Thymus (tissue), 14 donors: ENCODE data around the gene SDF4. TPM values are rescaled to one million over a fixed set of nuclear protein-coding genes. Genes with fewer than 3 reads are reported as not detected.

ENCODE experiments used
- DNase-seq, 9 donors: peaks; one replicate each; pipeline ENCODE4 v3.0.0-alpha.2; 2013; ENCODE audit warnings: low spot score in 9 of 9, low read depth in 6 of 9, missing footprints in 1 of 9
- H3K27ac ChIP-seq, 2 donors: one replicate each; pipeline ENCODE4 v1.5.1; 2013; ENCODE audit warnings: control low read depth in 1 of 2, low read depth in 1 of 2, low read length in 1 of 2, mild to moderate bottlenecking in 1 of 2, moderate library complexity in 1 of 2
- H3K27me3 ChIP-seq, 2 donors: one replicate each; pipeline ENCODE4 v1.5.1; 2013; ENCODE audit warnings: low read length in 1 of 2; ENCODE audit not compliant: control insufficient read depth in 2 of 2, insufficient read depth in 1 of 2
- H3K36me3 ChIP-seq, 2 donors: one replicate each; pipeline ENCODE4 v1.5.1; 2013; ENCODE audit warnings: low read length in 1 of 2, mild to moderate bottlenecking in 1 of 2, moderate library complexity in 1 of 2; ENCODE audit not compliant: control insufficient read depth in 2 of 2, insufficient read depth in 2 of 2
- H3K4me1 ChIP-seq, 2 donors: one replicate each; pipeline ENCODE4 v1.5.1; 2013; ENCODE audit warnings: low read length in 2 of 2; ENCODE audit not compliant: control insufficient read depth in 2 of 2, insufficient read depth in 2 of 2
- H3K4me3 ChIP-seq, 2 donors: one replicate each; pipeline ENCODE4 v1.5.1; 2013; ENCODE audit warnings: low read length in 2 of 2, control low read depth in 1 of 2, mild to moderate bottlenecking in 1 of 2
- H3K9me3 ChIP-seq, 2 donors: one replicate each; pipeline ENCODE4 v1.5.1; 2013; ENCODE audit warnings: low read length in 1 of 2, mild to moderate bottlenecking in 1 of 2; ENCODE audit not compliant: control insufficient read depth in 2 of 2, insufficient read depth in 1 of 2
- WGBS: extraction: QIAGEN DNeasy Blood & Tissue Kit; methylation state at CpG from one replicate; pipeline ENCODE4 v1.1.7; 2013; 5-methylcytosine and 5-hydroxymethylcytosine counted together
- long read RNA-seq, 10 donors: transcript quantifications; one replicate each; lab custom pipeline, GENCODE V29; 2026
- polyA plus RNA-seq: library from polyadenylated mRNA; stranded (reverse); fragments of 200-250 nt; gene quantifications from one replicate; pipeline ENCODE4 v1.2.3, GENCODE V29; 2013
- total RNA-seq: library from RNA; stranded (reverse); fragments of 120-200 nt; gene quantifications from one replicate; pipeline ENCODE4 v1.2.4, GENCODE V29; 2013
- donor health status: healthy.

The SDF4 gene
- total RNA-seq, result 37.6 TPM
- 79.1 TPM for polyA plus RNA-seq
- long read RNA-seq, donor 1, result 0 reads
- long read RNA-seq, donor 2, transcript SDF4-202 (7 exons, 1,956 nt), result major isoform, 24 of 30 reads
- long read RNA-seq, donor 2, partial matches to known transcripts, result 5 of 30 reads
- long read RNA-seq, donor 2, other reads (novel, unspliced or antisense), result 0 of 30 reads
- long read RNA-seq, donor 3, transcript SDF4-202 (7 exons, 1,956 nt), result major isoform, 30 of 38 reads
- long read RNA-seq, donor 3, partial matches to known transcripts, result 0 of 38 reads
- long read RNA-seq, donor 3, other reads (novel, unspliced or antisense), result 0 of 38 reads
- long read RNA-seq, donor 4, transcript SDF4-202 (7 exons, 1,956 nt), result major isoform, 9 of 12 reads
- long read RNA-seq, donor 4, partial matches to known transcripts, result 0 of 12 reads
- long read RNA-seq, donor 4, other reads (novel, unspliced or antisense), result 0 of 12 reads
- long read RNA-seq, donor 5, transcript SDF4-202 (7 exons, 1,956 nt), result major isoform, 20 of 30 reads
- long read RNA-seq, donor 5, partial matches to known transcripts, result 6 of 30 reads
- long read RNA-seq, donor 5, other reads (novel, unspliced or antisense), result 0 of 30 reads
- long read RNA-seq, donor 6, transcript SDF4-202 (7 exons, 1,956 nt), result major isoform, 12 of 13 reads
- long read RNA-seq, donor 6, partial matches to known transcripts, result 0 of 13 reads
- long read RNA-seq, donor 6, other reads (novel, unspliced or antisense), result 0 of 13 reads
- long read RNA-seq, donor 7, transcript SDF4-202 (7 exons, 1,956 nt), result major isoform, 8 of 11 reads
- long read RNA-seq, donor 7, partial matches to known transcripts, result 0 of 11 reads
- long read RNA-seq, donor 7, other reads (novel, unspliced or antisense), result 0 of 11 reads
- long read RNA-seq, donor 8, transcript SDF4-202 (7 exons, 1,956 nt), result major isoform, 11 of 11 reads
- long read RNA-seq, donor 8, partial matches to known transcripts, result 0 of 11 reads
- long read RNA-seq, donor 8, other reads (novel, unspliced or antisense), result 0 of 11 reads
- long read RNA-seq, donor 9, transcript SDF4-202 (7 exons, 1,956 nt), result major isoform, 10 of 10 reads
- long read RNA-seq, donor 9, partial matches to known transcripts, result 0 of 10 reads
- long read RNA-seq, donor 9, other reads (novel, unspliced or antisense), result 0 of 10 reads
- long read RNA-seq, donor 10, transcript SDF4-202 (7 exons, 1,956 nt), result major isoform, 14 of 15 reads
- long read RNA-seq, donor 10, partial matches to known transcripts, result 0 of 15 reads
- long read RNA-seq, donor 10, other reads (novel, unspliced or antisense), result 0 of 15 reads

- Histone ChIP-seq H3K27me3 (peaks cover 0 to under 1% of the 10 kb centered on the region in 2 donors), H3K4me3 (peak within 1 kb of the TSS; percentile 71 to 96), H3K36me3 (peaks cover 27 to 32% of the 10 kb centered on the region in 2 donors), H3K9me3 (peaks cover 0 to 1% of the 10 kb centered on the region in 2 donors), H3K27ac (peak within 1 kb of the TSS; percentile 22 to 78), H3K4me1 (peaks cover 22 to 28% of the 10 kb centered on the region in 2 donors)
- DNase-seq, result peak; percentile 84 to 98 (median 95)
- WGBS, result under 1% methylated on average over 99 of the region's 99 CpGs
Observed at GRCh38 chr1:1231400-1232207, at the start of gene SDF4. SDF4 (minus strand) TSS chr1:1232001; CDS start chr1:1228772, 3,229 bp downstream.

GRCh38 chr1:1280782-1281481, 49.1 kb upstream of the SDF4 start:
- no peak for DNase-seq
- H3K27ac ChIP-seq, result no peak overlapping the region

GRCh38 chr1:1279028-1279427, 47.2 kb upstream of the SDF4 start:
- Histone ChIP-seq H3K9me3 (no peaks in the 10 kb centered on the region), H3K4me3 (no peak overlapping the region), H3K27ac (no peak overlapping the region), H3K4me1 (peaks cover 6 to 15% of the 10 kb centered on the region in 2 donors), H3K27me3 (no peaks in the 10 kb centered on the region), H3K36me3 (no peaks in the 10 kb centered on the region)
- no peak for DNase-seq
- 93% methylated on average over 17 of the region's 17 CpGs for WGBS

More at GRCh38 chr1:1280782-1281481, 49.1 kb upstream of the SDF4 start:
- H3K4me1 ChIP-seq, result no peaks in the 10 kb centered on the region
- 97% methylated on average over 21 of the region's 21 CpGs for WGBS
- H3K9me3 ChIP-seq, result no peaks in the 10 kb centered on the region
- no peaks in the 10 kb centered on the region for H3K36me3 ChIP-seq
- H3K4me3 ChIP-seq, result no peak overlapping the region
- peaks cover 0 to 7% of the 10 kb centered on the region in 2 donors for H3K27me3 ChIP-seq

GRCh38 chr1:1278620-1279019, 46.8 kb upstream of the SDF4 start:
- H3K9me3 ChIP-seq, result no peaks in the 10 kb centered on the region
- no peak for DNase-seq
- 97% methylated on average over 13 of the region's 13 CpGs for WGBS
- H3K27me3 ChIP-seq, result no peaks in the 10 kb centered on the region
- H3K27ac ChIP-seq, result no peak overlapping the region
- H3K4me1 ChIP-seq, result peaks cover 6 to 16% of the 10 kb centered on the region in 2 donors
- no peaks in the 10 kb centered on the region for H3K36me3 ChIP-seq
- no peak overlapping the region for H3K4me3 ChIP-seq

GRCh38 chr1:1275836-1276235, 44.0 kb upstream of the SDF4 start:
- DNase-seq, result no peak
- 95% methylated on average over 9 of the region's 9 CpGs for WGBS
- Histone ChIP-seq H3K4me1 (peaks cover 20 to 35% of the 10 kb centered on the region in 2 donors), H3K36me3 (peaks cover 4 to 7% of the 10 kb centered on the region in 2 donors), H3K27ac (no peak overlapping the region), H3K27me3 (no peaks in the 10 kb centered on the region), H3K4me3 (no peak overlapping the region), H3K9me3 (no peaks in the 10 kb centered on the region)

- peak in 4 of 9 donors; percentile 35 to 63 (median 50) for DNase-seq
- peak overlapping the region in 1 of 2 donors; percentile 23 for H3K27ac ChIP-seq
- 87% methylated on average over 15 of the region's 15 CpGs for WGBS
- no peaks in the 10 kb centered on the region for H3K27me3 ChIP-seq
- no peaks in the 10 kb centered on the region for H3K9me3 ChIP-seq
- peaks cover 23 to 39% of the 10 kb centered on the region in 2 donors for H3K4me1 ChIP-seq
- no peak overlapping the region for H3K4me3 ChIP-seq
- H3K36me3 ChIP-seq, result peaks cover 4 to 11% of the 10 kb centered on the region in 2 donors
Observed at GRCh38 chr1:1274931-1275431, 43.2 kb upstream of the SDF4 start.

- Histone ChIP-seq H3K9me3 (no peaks in the 10 kb centered on the region), H3K27ac (peak overlapping the region; percentile 26 to 76), H3K4me1 (peaks cover 23 to 39% of the 10 kb centered on the region in 2 donors), H3K27me3 (no peaks in the 10 kb centered on the region), H3K36me3 (peaks cover 4 to 15% of the 10 kb centered on the region in 2 donors), H3K4me3 (peak overlapping the region; percentile 63 to 95)
- no peak for DNase-seq
- 40% methylated on average over 31 of the region's 31 CpGs for WGBS
Observed at GRCh38 chr1:1274299-1274930, 42.6 kb upstream of the SDF4 start.
